Measurements from ENCODE around the gene TACC2.

- TF ChIP-seq, protein P1, sequence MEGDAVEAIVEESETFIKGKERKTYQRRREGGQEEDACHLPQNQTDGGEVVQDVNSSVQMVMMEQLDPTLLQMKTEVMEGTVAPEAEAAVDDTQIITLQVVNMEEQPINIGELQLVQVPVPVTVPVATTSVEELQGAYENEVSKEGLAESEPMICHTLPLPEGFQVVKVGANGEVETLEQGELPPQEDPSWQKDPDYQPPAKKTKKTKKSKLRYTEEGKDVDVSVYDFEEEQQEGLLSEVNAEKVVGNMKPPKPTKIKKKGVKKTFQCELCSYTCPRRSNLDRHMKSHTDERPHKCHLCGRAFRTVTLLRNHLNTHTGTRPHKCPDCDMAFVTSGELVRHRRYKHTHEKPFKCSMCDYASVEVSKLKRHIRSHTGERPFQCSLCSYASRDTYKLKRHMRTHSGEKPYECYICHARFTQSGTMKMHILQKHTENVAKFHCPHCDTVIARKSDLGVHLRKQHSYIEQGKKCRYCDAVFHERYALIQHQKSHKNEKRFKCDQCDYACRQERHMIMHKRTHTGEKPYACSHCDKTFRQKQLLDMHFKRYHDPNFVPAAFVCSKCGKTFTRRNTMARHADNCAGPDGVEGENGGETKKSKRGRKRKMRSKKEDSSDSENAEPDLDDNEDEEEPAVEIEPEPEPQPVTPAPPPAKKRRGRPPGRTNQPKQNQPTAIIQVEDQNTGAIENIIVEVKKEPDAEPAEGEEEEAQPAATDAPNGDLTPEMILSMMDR (conservative IDR thresholded peaks at IDR 0.05): no peak
- no peak for TF ChIP-seq ZFX (IDR thresholded peaks at IDR 0.05)
Observed at GRCh38 chr10:121941532-121941931, 47.4 kb upstream of the TACC2 start.
